ENCODE results near the gene CLEC4F.

DNA sequence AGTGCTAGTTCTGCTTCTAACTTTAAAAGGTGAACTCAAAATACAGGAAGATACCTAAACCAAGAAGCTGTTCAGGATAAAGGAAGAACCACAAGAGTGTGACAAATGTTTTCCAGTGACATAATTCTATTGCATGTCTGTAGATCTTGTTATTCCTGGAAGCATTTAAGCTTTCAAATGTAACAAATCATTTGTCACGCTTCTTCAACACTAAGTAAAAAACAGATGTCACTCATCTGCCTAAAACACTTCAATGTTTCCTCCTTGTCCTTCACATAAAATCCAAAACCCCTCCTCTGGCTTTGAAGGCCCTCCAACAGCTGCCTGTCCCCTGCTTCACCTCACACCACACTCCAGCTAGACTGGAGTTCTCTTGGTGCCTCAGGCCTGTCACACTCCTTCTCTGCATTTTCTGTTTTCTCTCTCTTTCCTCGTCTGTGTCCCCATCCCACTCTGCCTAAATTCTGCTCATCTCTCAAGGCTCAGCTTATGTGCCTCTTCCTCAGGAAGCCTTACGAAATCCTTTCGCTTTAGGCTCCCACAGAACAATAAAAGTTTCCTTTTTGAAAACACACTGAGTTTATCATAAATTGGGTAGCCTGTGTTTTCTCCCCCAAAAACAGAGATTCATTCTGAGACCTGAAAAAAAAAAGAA is 6.4 kb upstream of the CLEC4F start:
- TF ChIP-seq, protein P1, sequence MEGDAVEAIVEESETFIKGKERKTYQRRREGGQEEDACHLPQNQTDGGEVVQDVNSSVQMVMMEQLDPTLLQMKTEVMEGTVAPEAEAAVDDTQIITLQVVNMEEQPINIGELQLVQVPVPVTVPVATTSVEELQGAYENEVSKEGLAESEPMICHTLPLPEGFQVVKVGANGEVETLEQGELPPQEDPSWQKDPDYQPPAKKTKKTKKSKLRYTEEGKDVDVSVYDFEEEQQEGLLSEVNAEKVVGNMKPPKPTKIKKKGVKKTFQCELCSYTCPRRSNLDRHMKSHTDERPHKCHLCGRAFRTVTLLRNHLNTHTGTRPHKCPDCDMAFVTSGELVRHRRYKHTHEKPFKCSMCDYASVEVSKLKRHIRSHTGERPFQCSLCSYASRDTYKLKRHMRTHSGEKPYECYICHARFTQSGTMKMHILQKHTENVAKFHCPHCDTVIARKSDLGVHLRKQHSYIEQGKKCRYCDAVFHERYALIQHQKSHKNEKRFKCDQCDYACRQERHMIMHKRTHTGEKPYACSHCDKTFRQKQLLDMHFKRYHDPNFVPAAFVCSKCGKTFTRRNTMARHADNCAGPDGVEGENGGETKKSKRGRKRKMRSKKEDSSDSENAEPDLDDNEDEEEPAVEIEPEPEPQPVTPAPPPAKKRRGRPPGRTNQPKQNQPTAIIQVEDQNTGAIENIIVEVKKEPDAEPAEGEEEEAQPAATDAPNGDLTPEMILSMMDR (IDR thresholded peaks at IDR 0.05; ENCODE audit: low read depth, low read length, missing input control): no peak
- TF ChIP-seq YY1 (IDR thresholded peaks at IDR 0.05) (no peak), TAF1 (conservative IDR thresholded peaks at IDR 0.05) (no peak), GABPA (IDR thresholded peaks at IDR 0.05 in 1 of 2, conservative IDR thresholded peaks at IDR 0.05 in 1 of 2) (no peak), EGR1 (IDR thresholded peaks at IDR 0.05; ENCODE audit: low read depth in 2 of 2) (no peak), JUND (IDR thresholded peaks at IDR 0.05) (no peak), HNF4G (IDR thresholded peaks at IDR 0.05) (no peak), FOXA1 (IDR thresholded peaks at IDR 0.05) (no peak), RAD21 (IDR thresholded peaks at IDR 0.05) (no peak)
- TF ChIP-seq, protein P2, sequence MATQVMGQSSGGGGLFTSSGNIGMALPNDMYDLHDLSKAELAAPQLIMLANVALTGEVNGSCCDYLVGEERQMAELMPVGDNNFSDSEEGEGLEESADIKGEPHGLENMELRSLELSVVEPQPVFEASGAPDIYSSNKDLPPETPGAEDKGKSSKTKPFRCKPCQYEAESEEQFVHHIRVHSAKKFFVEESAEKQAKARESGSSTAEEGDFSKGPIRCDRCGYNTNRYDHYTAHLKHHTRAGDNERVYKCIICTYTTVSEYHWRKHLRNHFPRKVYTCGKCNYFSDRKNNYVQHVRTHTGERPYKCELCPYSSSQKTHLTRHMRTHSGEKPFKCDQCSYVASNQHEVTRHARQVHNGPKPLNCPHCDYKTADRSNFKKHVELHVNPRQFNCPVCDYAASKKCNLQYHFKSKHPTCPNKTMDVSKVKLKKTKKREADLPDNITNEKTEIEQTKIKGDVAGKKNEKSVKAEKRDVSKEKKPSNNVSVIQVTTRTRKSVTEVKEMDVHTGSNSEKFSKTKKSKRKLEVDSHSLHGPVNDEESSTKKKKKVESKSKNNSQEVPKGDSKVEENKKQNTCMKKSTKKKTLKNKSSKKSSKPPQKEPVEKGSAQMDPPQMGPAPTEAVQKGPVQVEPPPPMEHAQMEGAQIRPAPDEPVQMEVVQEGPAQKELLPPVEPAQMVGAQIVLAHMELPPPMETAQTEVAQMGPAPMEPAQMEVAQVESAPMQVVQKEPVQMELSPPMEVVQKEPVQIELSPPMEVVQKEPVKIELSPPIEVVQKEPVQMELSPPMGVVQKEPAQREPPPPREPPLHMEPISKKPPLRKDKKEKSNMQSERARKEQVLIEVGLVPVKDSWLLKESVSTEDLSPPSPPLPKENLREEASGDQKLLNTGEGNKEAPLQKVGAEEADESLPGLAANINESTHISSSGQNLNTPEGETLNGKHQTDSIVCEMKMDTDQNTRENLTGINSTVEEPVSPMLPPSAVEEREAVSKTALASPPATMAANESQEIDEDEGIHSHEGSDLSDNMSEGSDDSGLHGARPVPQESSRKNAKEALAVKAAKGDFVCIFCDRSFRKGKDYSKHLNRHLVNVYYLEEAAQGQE (IDR thresholded peaks at IDR 0.05): no peak
- TF ChIP-seq, protein P3, sequence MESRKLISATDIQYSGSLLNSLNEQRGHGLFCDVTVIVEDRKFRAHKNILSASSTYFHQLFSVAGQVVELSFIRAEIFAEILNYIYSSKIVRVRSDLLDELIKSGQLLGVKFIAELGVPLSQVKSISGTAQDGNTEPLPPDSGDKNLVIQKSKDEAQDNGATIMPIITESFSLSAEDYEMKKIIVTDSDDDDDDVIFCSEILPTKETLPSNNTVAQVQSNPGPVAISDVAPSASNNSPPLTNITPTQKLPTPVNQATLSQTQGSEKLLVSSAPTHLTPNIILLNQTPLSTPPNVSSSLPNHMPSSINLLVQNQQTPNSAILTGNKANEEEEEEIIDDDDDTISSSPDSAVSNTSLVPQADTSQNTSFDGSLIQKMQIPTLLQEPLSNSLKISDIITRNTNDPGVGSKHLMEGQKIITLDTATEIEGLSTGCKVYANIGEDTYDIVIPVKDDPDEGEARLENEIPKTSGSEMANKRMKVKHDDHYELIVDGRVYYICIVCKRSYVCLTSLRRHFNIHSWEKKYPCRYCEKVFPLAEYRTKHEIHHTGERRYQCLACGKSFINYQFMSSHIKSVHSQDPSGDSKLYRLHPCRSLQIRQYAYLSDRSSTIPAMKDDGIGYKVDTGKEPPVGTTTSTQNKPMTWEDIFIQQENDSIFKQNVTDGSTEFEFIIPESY (IDR thresholded peaks at IDR 0.05): no peak
